Measurements from ENCODE around the gene ACE.

DNA sequence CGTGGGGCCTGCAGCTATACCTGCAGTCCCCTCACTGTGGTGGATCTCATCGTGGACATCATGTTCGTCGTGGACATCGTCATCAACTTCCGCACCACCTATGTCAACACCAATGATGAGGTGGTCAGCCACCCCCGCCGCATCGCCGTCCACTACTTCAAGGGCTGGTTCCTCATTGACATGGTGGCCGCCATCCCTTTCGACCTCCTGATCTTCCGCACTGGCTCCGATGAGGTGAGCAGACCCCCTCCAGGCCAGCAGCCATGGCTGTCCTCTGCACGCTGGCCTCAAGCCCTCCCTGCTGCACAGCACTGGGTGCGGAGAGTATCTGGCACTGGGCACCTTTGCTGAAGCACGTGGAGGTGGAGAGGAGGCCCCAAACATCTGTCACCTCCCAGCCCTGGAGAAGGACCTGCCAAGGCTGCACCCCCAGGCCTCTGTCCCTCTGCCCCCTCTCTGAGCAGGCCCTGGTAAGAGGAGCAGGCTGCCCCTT, 57.3 kb downstream of the ACE start:
- TF ChIP-seq EZH2 (IDR thresholded peaks at IDR 0.05; ENCODE audit: low read length): no peak
- no peak for TF ChIP-seq CTCF (optimal IDR thresholded peaks at IDR 0.05 in 1 of 3, IDR thresholded peaks at IDR 0.05 in 1 of 3, conservative IDR thresholded peaks at IDR 0.05 in 1 of 3; ENCODE audit: extremely low read depth in 1 of 3, insufficient read depth in 2 of 3, low read length in 3 of 3)
